ENCODE data around the gene NEK11.

The NEK11 gene

GRCh38 chr3:131091768-131092167 is 65.1 kb downstream of the NEK11 start:
- H3K79me2 ChIP-seq (ENCODE audit: insufficient read depth, low read length): no peaks in the 10 kb centered on the region
- H3K36me3 ChIP-seq (ENCODE audit: insufficient read depth, low read length): no peaks in the 10 kb centered on the region
- no peaks in the 10 kb centered on the region for H3K9me2 ChIP-seq (replicated peaks; ENCODE audit: low read depth, low read length)

GRCh38 chr3:131107637-131108433 is 81.2 kb downstream of the NEK11 start:
- H2AFZ ChIP-seq (ENCODE audit: low read length): 0 out of 2 replicates have a peak overlapping the region, but pooled peaks have one; percentile 22
- no peak for TF ChIP-seq EZH2phosphoT487 (IDR thresholded peaks at IDR 0.05; ENCODE audit: borderline replicate concordance)
- H3K4me3 ChIP-seq (ENCODE audit: low read length, poor library complexity, severe bottlenecking): no peak overlapping the region
- H4K20me1 ChIP-seq (ENCODE audit: insufficient read depth, low read length, poor library complexity, severe bottlenecking): no peaks in the 10 kb centered on the region
- H3K9me2 ChIP-seq (replicated peaks; ENCODE audit: low read depth, low read length): no peaks in the 10 kb centered on the region
- no peaks in the 10 kb centered on the region for H3K79me2 ChIP-seq (ENCODE audit: insufficient read depth, low read length)
- peaks cover 11% of the 10 kb centered on the region for H3K4me1 ChIP-seq (ENCODE audit: insufficient read depth, low read length, poor library complexity, severe bottlenecking)
- H3F3A ChIP-seq (ENCODE audit: low read depth): no peaks in the 10 kb centered on the region
- no peaks in the 10 kb centered on the region for H3K36me3 ChIP-seq (ENCODE audit: insufficient read depth, low read length)
- H3K9me3 ChIP-seq (ENCODE audit: insufficient read depth, low read depth, low read length): no peaks in the 10 kb centered on the region
- H3K9ac ChIP-seq (ENCODE audit: low read depth, low read length, poor library complexity, severe bottlenecking): no peak overlapping the region
- H3K27me3 ChIP-seq (ENCODE audit: insufficient read depth, low read length, poor library complexity, severe bottlenecking): no peaks in the 10 kb centered on the region
- no peak overlapping the region for H3K4me2 ChIP-seq (ENCODE audit: low read depth, low read length, poor library complexity, severe bottlenecking)

More at GRCh38 chr3:131091768-131092167, 65.1 kb downstream of the NEK11 start:
- Histone ChIP-seq H2AFZ (ENCODE audit: low read length) (no peak overlapping the region), H3K9me3 (ENCODE audit: insufficient read depth, low read depth, low read length) (no peaks in the 10 kb centered on the region), H3K4me1 (ENCODE audit: insufficient read depth, low read length, poor library complexity, severe bottlenecking) (no peaks in the 10 kb centered on the region), H3K9ac (ENCODE audit: low read depth, low read length, poor library complexity, severe bottlenecking) (no peak overlapping the region), H3F3A (ENCODE audit: low read depth) (no peaks in the 10 kb centered on the region), H3K27me3 (ENCODE audit: insufficient read depth, low read length, poor library complexity, severe bottlenecking) (no peaks in the 10 kb centered on the region), H4K20me1 (ENCODE audit: insufficient read depth, low read length, poor library complexity, severe bottlenecking) (no peaks in the 10 kb centered on the region), H3K4me2 (ENCODE audit: low read depth, low read length, poor library complexity, severe bottlenecking) (no peak overlapping the region), H3K4me3 (ENCODE audit: low read length, poor library complexity, severe bottlenecking) (no peak overlapping the region)
- TF ChIP-seq EZH2phosphoT487 (IDR thresholded peaks at IDR 0.05; ENCODE audit: borderline replicate concordance): no peak

- H3K36me3 ChIP-seq (ENCODE audit: insufficient read depth, low read length): no peaks in the 10 kb centered on the region
- peaks cover 11% of the 10 kb centered on the region for H3K4me1 ChIP-seq (ENCODE audit: insufficient read depth, low read length, poor library complexity, severe bottlenecking)
- H3F3A ChIP-seq (ENCODE audit: low read depth): no peaks in the 10 kb centered on the region
- H3K9me3 ChIP-seq (ENCODE audit: insufficient read depth, low read depth, low read length): no peaks in the 10 kb centered on the region
- no peaks in the 10 kb centered on the region for H3K9me2 ChIP-seq (replicated peaks; ENCODE audit: low read depth, low read length)
- no peaks in the 10 kb centered on the region for H4K20me1 ChIP-seq (ENCODE audit: insufficient read depth, low read length, poor library complexity, severe bottlenecking)
- no peak overlapping the region for H3K4me3 ChIP-seq (ENCODE audit: low read length, poor library complexity, severe bottlenecking)
- no peaks in the 10 kb centered on the region for H3K79me2 ChIP-seq (ENCODE audit: insufficient read depth, low read length)
- no peak overlapping the region for H3K9ac ChIP-seq (ENCODE audit: low read depth, low read length, poor library complexity, severe bottlenecking)
- H2AFZ ChIP-seq (ENCODE audit: low read length): 0 out of 2 replicates have a peak overlapping the region, but pooled peaks have one; percentile 18
- TF ChIP-seq CTCF (conservative IDR thresholded peaks at IDR 0.05; ENCODE audit: low read length) (no peak), EZH2phosphoT487 (IDR thresholded peaks at IDR 0.05; ENCODE audit: borderline replicate concordance) (no peak)
- H3K27me3 ChIP-seq (ENCODE audit: insufficient read depth, low read length, poor library complexity, severe bottlenecking): no peaks in the 10 kb centered on the region
- no peak overlapping the region for H3K4me2 ChIP-seq (ENCODE audit: low read depth, low read length, poor library complexity, severe bottlenecking)
Measured at GRCh38 chr3:131109156-131109555, 82.5 kb downstream of the NEK11 start.

- no peak overlapping the region for H2AFZ ChIP-seq (ENCODE audit: low read length)
- H3K4me1 ChIP-seq (ENCODE audit: insufficient read depth, low read length, poor library complexity, severe bottlenecking): peaks cover 11% of the 10 kb centered on the region
- H3K9ac ChIP-seq (ENCODE audit: low read depth, low read length, poor library complexity, severe bottlenecking): no peak overlapping the region
- no peaks in the 10 kb centered on the region for H3K9me2 ChIP-seq (replicated peaks; ENCODE audit: low read depth, low read length)
- no peaks in the 10 kb centered on the region for H3F3A ChIP-seq (ENCODE audit: low read depth)
- TF ChIP-seq CTCF (conservative IDR thresholded peaks at IDR 0.05; ENCODE audit: low read length): no peak
- TF ChIP-seq EZH2phosphoT487 (IDR thresholded peaks at IDR 0.05; ENCODE audit: borderline replicate concordance): no peak
- H4K20me1 ChIP-seq (ENCODE audit: insufficient read depth, low read length, poor library complexity, severe bottlenecking): no peaks in the 10 kb centered on the region
- no peaks in the 10 kb centered on the region for H3K9me3 ChIP-seq (ENCODE audit: insufficient read depth, low read depth, low read length)
- no peak overlapping the region for H3K4me2 ChIP-seq (ENCODE audit: low read depth, low read length, poor library complexity, severe bottlenecking)
- H3K36me3 ChIP-seq (ENCODE audit: insufficient read depth, low read length): no peaks in the 10 kb centered on the region
- H3K79me2 ChIP-seq (ENCODE audit: insufficient read depth, low read length): no peaks in the 10 kb centered on the region
- H3K4me3 ChIP-seq (ENCODE audit: low read length, poor library complexity, severe bottlenecking): no peak overlapping the region
- H3K27me3 ChIP-seq (ENCODE audit: insufficient read depth, low read length, poor library complexity, severe bottlenecking): no peaks in the 10 kb centered on the region
Measured at GRCh38 chr3:131110087-131110486, 83.4 kb downstream of the NEK11 start.

Data from Loucy (cell line).